H9 (cell line): ENCODE results near the gene SLC35A5. TPM values are rescaled to one million over a fixed set of nuclear protein-coding genes. Genes with fewer than 3 reads are reported as not detected.

ENCODE experiments used
- DNase-seq: peaks from one replicate; pipeline ENCODE4 v3.0.0-alpha.2; 2017
- H2AFZ ChIP-seq: one replicate; pipeline ENCODE4 v1.6.1; 2013; ENCODE audit warnings: mild to moderate bottlenecking, low read length, control low read depth, moderate library complexity
- H2AK5ac ChIP-seq: 2 replicates; pipeline ENCODE4 v1.6.1; 2013; ENCODE audit warnings: low read length, control low read depth, mixed read lengths; ENCODE audit not compliant: insufficient read length
- H2BK120ac ChIP-seq: one replicate; pipeline ENCODE4 v1.6.1; 2013; ENCODE audit warnings: low read depth, mild to moderate bottlenecking, low read length, control low read depth, inconsistent platforms; ENCODE audit not compliant: poor library complexity, severe bottlenecking
- H2BK12ac ChIP-seq: 2 replicates; pipeline ENCODE4 v1.6.1; 2013; ENCODE audit warnings: low read length, control low read depth, mixed read lengths, low read depth; ENCODE audit not compliant: insufficient read length
- H2BK15ac ChIP-seq: 2 replicates; pipeline ENCODE4 v1.6.1; 2013; ENCODE audit warnings: low read depth, low read length, control low read depth
- H2BK20ac ChIP-seq: one replicate; pipeline ENCODE4 v1.6.1; 2013; ENCODE audit warnings: low read depth, mild to moderate bottlenecking, low read length, control low read depth, inconsistent platforms; ENCODE audit not compliant: poor library complexity, severe bottlenecking
- H2BK5ac ChIP-seq: 2 replicates; pipeline ENCODE4 v1.6.1; 2013; ENCODE audit warnings: low read length, control low read depth, mixed read lengths; ENCODE audit not compliant: insufficient read length
- H3K14ac ChIP-seq: 2 replicates; pipeline ENCODE4 v1.6.1; 2013; ENCODE audit warnings: low read length, control low read depth; ENCODE audit not compliant: insufficient read depth
- H3K18ac ChIP-seq: 2 replicates; pipeline ENCODE4 v1.6.1; 2013; ENCODE audit warnings: low read depth, mild to moderate bottlenecking, mixed read lengths, low read length, control low read depth; ENCODE audit not compliant: insufficient read length
- H3K23ac ChIP-seq: 2 replicates; pipeline ENCODE4 v1.6.1; 2013; ENCODE audit warnings: low read length, control low read depth, mixed read lengths, low read depth; ENCODE audit not compliant: insufficient read length
- H3K23me2 ChIP-seq: 2 replicates; pipeline ENCODE4 v1.6.1; 2013; ENCODE audit warnings: low read depth, mild to moderate bottlenecking, mixed read lengths, low read length, control low read depth; ENCODE audit not compliant: insufficient read length, poor library complexity, severe bottlenecking
- H3K27ac ChIP-seq: 2 replicates; pipeline ENCODE4 v1.5.1; 2013; ENCODE audit warnings: low read length, control low read depth, mixed read lengths, low read depth; ENCODE audit not compliant: insufficient read length
- H3K27me3 ChIP-seq: 2 replicates; pipeline ENCODE4 v1.6.1; 2013; ENCODE audit warnings: low read length, control low read depth, inconsistent platforms; ENCODE audit not compliant: insufficient read depth
- H3K4ac ChIP-seq: 2 replicates; pipeline ENCODE4 v1.6.1; 2013; ENCODE audit warnings: low read depth, mild to moderate bottlenecking, control low read depth, inconsistent platforms, low read length, moderate library complexity
- H3K4me1 ChIP-seq: 2 replicates; pipeline ENCODE4 v1.6.1; 2013; ENCODE audit warnings: low read length, control low read depth, inconsistent platforms; ENCODE audit not compliant: insufficient read depth
- H3K4me2 ChIP-seq: 2 replicates; pipeline ENCODE4 v1.6.1; 2013; ENCODE audit warnings: low read length, control low read depth, mixed read lengths; ENCODE audit not compliant: insufficient read length, insufficient read depth
- H3K56ac ChIP-seq: 2 replicates; pipeline ENCODE4 v1.6.1; 2013; ENCODE audit warnings: low read depth, mild to moderate bottlenecking, mixed read lengths, low read length, control low read depth; ENCODE audit not compliant: insufficient read length
- H3K79me1 ChIP-seq: 2 replicates; pipeline ENCODE4 v1.6.1; 2013; ENCODE audit warnings: low read depth, mild to moderate bottlenecking, moderate library complexity, low read length, control low read depth, inconsistent platforms; ENCODE audit not compliant: insufficient read depth, poor library complexity, severe bottlenecking
- H3K79me2 ChIP-seq: 2 replicates; pipeline ENCODE4 v1.6.1; 2013; ENCODE audit warnings: low read length, control low read depth, inconsistent platforms; ENCODE audit not compliant: insufficient read depth
- H3K9ac ChIP-seq: 2 replicates; pipeline ENCODE4 v1.6.1; 2013; ENCODE audit warnings: low read length, control low read depth, mixed read lengths; ENCODE audit not compliant: insufficient read length; ENCODE audit errors: extremely low read depth
- H3K9me3 ChIP-seq: one replicate; pipeline ENCODE4 v1.6.1; 2013; ENCODE audit warnings: low read depth, low read length, inconsistent platforms; ENCODE audit not compliant: control insufficient read depth
- H3T11ph ChIP-seq: one replicate; pipeline ENCODE4 v1.6.1; 2013; ENCODE audit warnings: mild to moderate bottlenecking, low read length, control low read depth, inconsistent platforms
- H4K20me1 ChIP-seq: one replicate; pipeline ENCODE4 v1.6.1; 2013; ENCODE audit not compliant: control insufficient read depth, insufficient read length, insufficient read depth
- H4K5ac ChIP-seq: 2 replicates; pipeline ENCODE4 v1.6.1; 2013; ENCODE audit warnings: low read depth, mild to moderate bottlenecking, mixed read lengths, low read length, control low read depth; ENCODE audit not compliant: insufficient read length
- H4K8ac ChIP-seq: replicated peaks from 2 replicates; pipeline ENCODE4 v1.6.1; 2013; ENCODE audit warnings: low read length, control low read depth, mixed read lengths, low read depth; ENCODE audit not compliant: insufficient read length
- H4K91ac ChIP-seq: 2 replicates; pipeline ENCODE4 v1.6.1; 2013; ENCODE audit warnings: low read depth, mild to moderate bottlenecking, moderate library complexity, mixed read lengths, low read length, control low read depth; ENCODE audit not compliant: insufficient read length
- H3K27ac Mint-ChIP-seq, 3 experiments: 2 replicates in 2 of 3; 3 replicates in 1 of 3; pipeline ENCODE4 v1.8.0; 2020 to 2021; ENCODE audit warnings: mixed read lengths in 3 of 3, mild to moderate bottlenecking in 1 of 3, moderate library complexity in 1 of 3
- H3K27me3 Mint-ChIP-seq: 2 replicates; pipeline ENCODE4 v1.8.0; 2021; ENCODE audit warnings: low read depth, mild to moderate bottlenecking, moderate library complexity, mixed read lengths
- H3K36me3 Mint-ChIP-seq, 3 experiments: 2 replicates in 2 of 3; 3 replicates in 1 of 3; pipeline ENCODE4 v1.8.0; 2020 to 2021; ENCODE audit warnings: low read depth in 3 of 3, mixed read lengths in 3 of 3; ENCODE audit not compliant: insufficient read depth in 1 of 3
- H3K4me1 Mint-ChIP-seq, 2 experiments: 2 replicates each; pipeline ENCODE4 v1.8.0; 2020; ENCODE audit warnings: mixed read lengths in 2 of 2
- H3K4me3 Mint-ChIP-seq, 2 experiments: 2 replicates in 1 of 2; 3 replicates in 1 of 2; pipeline ENCODE4 v1.8.0; 2020 to 2021; ENCODE audit warnings: mild to moderate bottlenecking in 2 of 2, mixed read lengths in 2 of 2, moderate library complexity in 1 of 2
- H3K9me3 Mint-ChIP-seq, 2 experiments: 2 replicates in 1 of 2; 3 replicates in 1 of 2; pipeline ENCODE4 v1.8.0; 2020; ENCODE audit warnings: mild to moderate bottlenecking in 2 of 2, mixed read lengths in 2 of 2, moderate library complexity in 1 of 2
- WGBS: extraction: QIAGEN DNeasy Blood & Tissue Kit; methylation state at CpG from one replicate; pipeline ENCODE4 v1.1.7; 2013; ENCODE audit warnings: missing lambda C conversion rate, low lambda C conversion rate, mixed read lengths; ENCODE audit not compliant: insufficient read length; ENCODE audit errors: extremely low coverage; 5-methylcytosine and 5-hydroxymethylcytosine counted together
- total RNA-seq: library from RNA; stranded (reverse); gene quantifications from 2 replicates; pipeline ENCODE4 v1.2.1, GENCODE V29; 2021
- TF ChIP-seq, protein P1 (sequence below): fragments of 200-600 bp; sonication (generic); conservative IDR thresholded peaks from 3 replicates; pipeline ENCODE4 v1.8.0; 2021; ENCODE audit warnings: antibody characterized with exemption, mild to moderate bottlenecking

The SLC35A5 gene
- total RNA-seq, 1 experiment from 2014 or later, result 40.0 TPM

GRCh38 chr3:112594856-112595255 lies 33.0 kb downstream of the SLC35A5 start:
- H4K91ac ChIP-seq, result no peak overlapping the region
- H2BK120ac ChIP-seq, result no peak overlapping the region
- H3K27me3 Mint-ChIP-seq, result no peaks in the 10 kb centered on the region
- H3K79me2 ChIP-seq, result no peaks in the 10 kb centered on the region
- no peak for DNase-seq
- H2BK15ac ChIP-seq, result no peak overlapping the region
- H3K9me3 ChIP-seq, result no peaks in the 10 kb centered on the region
- H2AFZ ChIP-seq, result no peak overlapping the region
- no peak overlapping the region for H3T11ph ChIP-seq
- H3K27me3 ChIP-seq, result no peaks in the 10 kb centered on the region
- no peak overlapping the region for H4K5ac ChIP-seq
- no peak overlapping the region for H2BK5ac ChIP-seq
- H4K8ac ChIP-seq, result no peak overlapping the region
- H3K79me1 ChIP-seq, result no peaks in the 10 kb centered on the region
- H3K9ac ChIP-seq, result no peak overlapping the region
- H3K14ac ChIP-seq, result no peak overlapping the region
- H3K23me2 ChIP-seq, result no peaks in the 10 kb centered on the region
- no CpG with 5 or more reads among the region's 2 CpGs for WGBS
- no peaks in the 10 kb centered on the region for H3K9me3 Mint-ChIP-seq
- no peaks in the 10 kb centered on the region for H4K20me1 ChIP-seq
- H2AK5ac ChIP-seq, result no peak overlapping the region
- no peak overlapping the region for H2BK20ac ChIP-seq
- no peak overlapping the region for H3K4me2 ChIP-seq
- no peak overlapping the region for H3K23ac ChIP-seq
- H3K4ac ChIP-seq, result no peak overlapping the region
- no peak overlapping the region for H3K18ac ChIP-seq
- peaks cover 3% of the 10 kb centered on the region for H3K4me1 ChIP-seq
- H3K36me3 Mint-ChIP-seq, result peaks cover 0 to 4% (median 0%) of the 10 kb centered on the region in 3 experiments; a peak in 2 of 7 replicates
- no peak overlapping the region for H3K56ac ChIP-seq
- TF ChIP-seq, protein P1, sequence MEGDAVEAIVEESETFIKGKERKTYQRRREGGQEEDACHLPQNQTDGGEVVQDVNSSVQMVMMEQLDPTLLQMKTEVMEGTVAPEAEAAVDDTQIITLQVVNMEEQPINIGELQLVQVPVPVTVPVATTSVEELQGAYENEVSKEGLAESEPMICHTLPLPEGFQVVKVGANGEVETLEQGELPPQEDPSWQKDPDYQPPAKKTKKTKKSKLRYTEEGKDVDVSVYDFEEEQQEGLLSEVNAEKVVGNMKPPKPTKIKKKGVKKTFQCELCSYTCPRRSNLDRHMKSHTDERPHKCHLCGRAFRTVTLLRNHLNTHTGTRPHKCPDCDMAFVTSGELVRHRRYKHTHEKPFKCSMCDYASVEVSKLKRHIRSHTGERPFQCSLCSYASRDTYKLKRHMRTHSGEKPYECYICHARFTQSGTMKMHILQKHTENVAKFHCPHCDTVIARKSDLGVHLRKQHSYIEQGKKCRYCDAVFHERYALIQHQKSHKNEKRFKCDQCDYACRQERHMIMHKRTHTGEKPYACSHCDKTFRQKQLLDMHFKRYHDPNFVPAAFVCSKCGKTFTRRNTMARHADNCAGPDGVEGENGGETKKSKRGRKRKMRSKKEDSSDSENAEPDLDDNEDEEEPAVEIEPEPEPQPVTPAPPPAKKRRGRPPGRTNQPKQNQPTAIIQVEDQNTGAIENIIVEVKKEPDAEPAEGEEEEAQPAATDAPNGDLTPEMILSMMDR, result no peak
- H2BK12ac ChIP-seq, result no peak overlapping the region
- peaks cover 12 to 13% of the 10 kb centered on the region in 2 experiments for H3K4me1 Mint-ChIP-seq
- H3K27ac ChIP-seq, result no peak overlapping the region
- H3K27ac Mint-ChIP-seq, result no peak overlapping the region
- no peak overlapping the region for H3K4me3 Mint-ChIP-seq
